Activated effector memory CD4-positive, alpha-beta T cell treated with Interleukin-2 at 50 U/mL for 16 hours (primary cell): Measurements from ENCODE around the gene NPTX1.

Experiments used
- DNase-seq: peaks from one replicate; pipeline ENCODE4 v3.0.0-alpha.2; 2020

Gene NPTX1

GRCh38 chr17:80457236-80457856 is 19.1 kb downstream of the NPTX1 start:
- no peak for DNase-seq

- DNase-seq = no peak
These were observed 19.8 kb downstream of the NPTX1 start for GRCh38 chr17:80456465-80457235.

DNA sequence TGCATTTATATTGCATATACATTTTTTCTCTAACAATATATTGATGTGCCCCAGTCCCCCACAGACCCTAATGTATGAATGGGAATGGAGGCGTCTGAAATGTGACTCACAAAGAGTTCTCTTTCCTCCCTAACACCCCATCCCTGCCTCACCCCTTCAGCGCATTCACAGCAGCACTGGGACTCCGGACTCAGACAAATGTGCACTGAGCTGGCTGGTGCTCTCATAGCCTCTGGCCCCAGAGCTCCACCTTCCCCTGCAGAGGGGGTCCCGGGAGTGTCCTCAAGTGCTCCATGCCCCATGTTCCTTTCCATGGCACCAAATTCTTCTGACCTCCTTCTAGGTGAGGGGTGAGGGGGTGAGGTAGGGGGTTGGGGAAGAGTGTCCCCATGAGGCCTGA is 20.6 kb downstream of the NPTX1 start:
- DNase-seq = no peak

GRCh38 chr17:80455336-80455710 is 21.1 kb downstream of the NPTX1 start:
- DNase-seq = no peak

DNA sequence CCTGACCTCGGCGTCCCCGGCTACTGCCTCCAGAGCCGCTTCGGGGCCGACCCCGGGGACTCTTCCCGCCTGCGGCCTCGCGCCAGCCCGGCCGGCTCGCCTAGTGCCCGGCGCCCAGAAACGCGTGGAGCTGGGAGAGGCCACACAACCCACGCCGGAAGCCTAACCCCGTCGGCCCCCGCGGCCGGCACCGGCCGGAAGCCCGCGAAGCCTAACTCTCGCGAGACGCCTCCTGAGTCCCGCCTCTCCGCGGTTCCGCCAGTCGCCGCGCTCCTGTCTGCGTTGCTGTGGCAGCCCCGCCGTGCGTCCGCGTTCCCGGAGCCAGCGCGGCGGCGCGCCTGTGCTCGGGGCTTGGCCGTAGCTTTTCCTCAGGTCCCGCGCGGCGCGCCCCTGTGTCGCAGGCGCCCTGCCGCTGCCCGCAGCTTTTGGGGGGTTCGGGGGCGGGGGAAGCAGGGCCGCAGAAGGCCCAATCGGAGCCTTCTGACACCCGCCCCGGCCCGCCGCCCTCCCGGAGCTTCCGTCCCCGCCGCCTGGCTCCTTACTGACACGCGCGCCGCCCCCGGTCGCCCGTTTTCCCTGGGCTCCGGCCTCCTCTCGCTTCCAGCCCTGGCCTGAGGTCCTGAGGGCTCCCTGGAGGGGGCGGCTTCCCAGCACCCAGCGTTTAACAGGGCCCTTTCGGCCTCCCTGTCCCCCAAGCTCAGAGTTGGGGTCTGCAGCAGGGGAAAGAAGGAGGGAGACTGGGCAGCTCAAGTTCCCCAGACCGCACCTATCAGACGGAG is 21.7 kb downstream of the NPTX1 start:
- DNase-seq = peak; percentile 94

DNA sequence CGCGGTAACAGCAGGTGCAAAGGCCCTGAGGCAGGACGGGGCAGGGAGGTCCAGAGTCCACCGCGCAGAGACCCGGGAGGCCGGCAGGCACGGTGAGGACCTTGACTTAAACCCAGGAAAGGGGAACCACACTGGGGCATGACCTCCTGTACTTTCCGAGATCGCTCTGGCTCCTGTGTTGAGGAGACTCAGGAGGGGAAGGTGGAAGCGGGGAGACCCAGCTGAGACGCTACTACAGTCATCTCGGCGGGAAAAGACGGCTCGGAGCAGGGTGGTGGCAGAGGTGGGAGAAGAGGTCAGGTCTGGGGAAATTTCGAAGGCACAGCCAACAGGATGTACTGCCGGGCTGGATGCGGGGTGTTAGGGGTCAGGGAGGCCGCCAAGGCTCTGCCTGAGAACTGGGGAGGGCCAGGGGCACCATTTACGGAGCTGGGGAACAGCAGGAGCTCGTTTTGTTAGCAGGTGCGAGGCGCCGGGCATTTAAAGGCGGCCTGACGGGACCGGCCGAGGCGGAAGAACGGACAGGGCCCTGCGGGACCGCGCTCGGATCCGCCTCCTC is 22.3 kb downstream of the NPTX1 start:
- DNase-seq = no peak

- DNase-seq = no peak
These were observed 23.0 kb downstream of the NPTX1 start for GRCh38 chr17:80453126-80453997.

DNA sequence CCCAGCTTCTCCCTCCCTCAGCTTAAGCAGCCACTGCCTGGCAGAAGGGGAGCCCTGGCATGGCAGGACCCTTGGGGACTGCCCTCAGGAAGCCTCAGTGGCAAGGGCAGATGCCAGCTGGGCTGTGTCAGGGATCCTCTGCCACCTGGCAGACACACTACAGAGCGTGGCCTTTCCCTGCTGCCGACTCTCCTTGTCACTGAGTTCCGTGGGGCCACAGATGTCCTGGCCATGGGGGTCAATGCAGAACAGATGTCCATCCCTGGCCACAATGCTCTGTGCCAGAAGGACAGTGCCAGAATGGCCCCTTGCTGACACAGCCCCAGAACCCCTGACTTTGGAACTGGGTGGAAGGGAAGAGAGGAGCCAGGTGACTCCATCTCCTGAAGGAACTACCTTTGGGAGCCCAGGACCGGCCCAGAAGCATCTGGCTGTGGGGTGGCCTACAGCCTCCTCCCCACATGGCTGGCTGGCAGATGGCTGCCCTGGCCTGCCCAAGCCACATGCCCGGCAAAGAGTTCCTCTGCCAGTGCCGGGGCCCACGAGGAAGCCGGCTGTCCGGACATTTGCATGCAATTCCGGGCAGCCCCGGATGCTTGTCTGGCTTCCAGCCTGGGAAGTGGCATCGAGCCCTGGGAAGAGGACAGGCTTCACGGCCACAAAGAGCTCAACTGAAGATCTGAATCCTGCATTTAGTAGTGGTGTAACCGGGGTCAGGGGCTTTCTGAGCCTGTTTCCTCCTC is 24.1 kb downstream of the NPTX1 start:
- no peak for DNase-seq

GRCh38 chr17:80451104-80451775 is 25.2 kb downstream of the NPTX1 start:
- no peak for DNase-seq

- DNase-seq = no peak
These were observed 26.4 kb downstream of the NPTX1 start for GRCh38 chr17:80449930-80450576.

GRCh38 chr17:80449194-80449929 is 27.0 kb downstream of the NPTX1 start:
- DNase-seq = no peak

DNA sequence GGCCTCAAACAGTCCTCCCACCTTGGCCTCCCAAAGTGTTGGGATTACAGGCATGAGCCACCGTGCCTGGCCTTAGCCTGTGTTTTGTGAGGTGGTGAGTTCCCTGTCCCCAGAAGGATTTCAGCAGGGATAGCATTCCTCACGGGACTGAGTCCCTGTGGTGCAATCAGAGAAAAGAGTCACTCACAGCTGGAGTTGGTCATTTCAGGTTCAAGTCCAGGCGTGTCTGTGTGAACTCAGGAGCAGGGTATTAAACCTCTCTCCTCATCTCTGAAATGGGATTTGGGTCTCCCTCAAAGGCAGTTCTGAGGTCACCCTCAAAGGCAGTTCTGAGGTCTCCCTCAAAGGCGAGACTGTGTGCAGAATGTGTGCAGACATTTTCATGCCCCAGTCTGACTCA is 28.6 kb downstream of the NPTX1 start:
- no peak for DNase-seq

GRCh38 chr17:80446645-80447405 is 29.6 kb downstream of the NPTX1 start:
- DNase-seq = no peak

GRCh38 chr17:80445726-80446110 is 30.7 kb downstream of the NPTX1 start:
- DNase-seq = no peak

- DNase-seq = no peak
These were observed 31.2 kb downstream of the NPTX1 start for GRCh38 chr17:80445007-80445725.

GRCh38 chr17:80444644-80444979 is 31.8 kb downstream of the NPTX1 start:
- no peak for DNase-seq

DNA sequence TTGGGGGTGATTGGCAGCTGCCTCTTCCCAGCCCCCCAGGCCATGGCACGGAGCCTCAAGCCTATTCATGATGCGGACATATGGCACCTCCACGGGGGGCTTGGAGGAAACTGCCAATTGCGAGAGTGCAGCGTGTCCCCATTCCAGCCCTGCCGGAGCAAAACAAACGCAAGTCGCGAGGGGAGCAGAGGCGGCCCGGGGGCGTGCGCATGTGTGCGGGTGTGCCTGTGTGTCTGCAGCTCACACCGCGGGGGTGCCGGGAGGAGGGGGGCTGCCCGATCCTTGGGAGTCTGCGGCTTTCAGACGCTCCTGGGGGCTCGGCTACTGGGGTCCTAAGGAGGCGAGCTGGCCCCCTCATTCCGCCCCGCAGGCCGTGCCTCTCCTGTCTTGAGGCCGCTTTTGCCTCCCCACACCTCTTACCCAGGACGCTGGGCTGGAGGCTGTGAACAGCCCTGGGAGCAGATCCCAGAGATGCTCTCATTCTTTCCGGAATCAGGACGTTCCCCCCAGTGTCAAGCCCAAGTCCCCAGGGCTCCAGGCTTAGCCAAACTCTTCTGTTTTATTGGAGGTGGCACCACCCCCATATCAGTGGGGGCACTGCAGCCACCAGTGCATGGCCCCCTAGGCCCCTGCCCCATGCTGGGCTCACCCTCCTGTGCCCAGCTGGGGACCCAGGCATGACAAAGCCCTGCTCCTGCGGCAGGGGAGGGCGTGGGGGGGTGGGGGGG is 32.3 kb downstream of the NPTX1 start:
- no peak for DNase-seq

GRCh38 chr17:80443498-80443897 is 32.9 kb downstream of the NPTX1 start:
- DNase-seq = no peak
